RWPE1 (cell line): ENCODE results near the gene ZNF683.
A peak's percentile ranks its signal among the peaks of the same experiment; 100 is the strongest.
"Not testable (repeated sequence)": the region's sequence is repeated elsewhere in the genome, so short reads cannot be mapped to it uniquely, and the experiment has no call there.

Source experiments
- CTCF ChIA-PET: fragments of 350-600 bp; sonication (Branson Sonifier 250); formaldehyde crosslinking; extraction: SDS; loops from one replicate; lab custom pipeline; 2021; lab: Yijun Ruan, JAX
- POLR2A ChIA-PET: fragments of 400-600 bp; formaldehyde crosslinking; extraction: SDS; loops from one replicate; lab custom pipeline; 2020; ENCODE audit warnings: antibody characterized with exemption; ENCODE audit not compliant: low non-redundant PET; lab: Yijun Ruan, JAX
- DNase-seq: peaks from one replicate; pipeline ENCODE4 v3.0.0; 2012; ENCODE audit warnings: low spot score
- H3K27ac ChIP-seq: fragments of 450-650 bp; 2 replicates; pipeline ENCODE4 v1.5.1; 2017
- CTCF ChIP-seq: fragments of 450-650 bp; conservative IDR thresholded peaks from 2 replicates; pipeline ENCODE4 v1.5.1; 2017; ENCODE audit warnings: low read depth, mild to moderate bottlenecking

The ZNF683 gene

DNA sequence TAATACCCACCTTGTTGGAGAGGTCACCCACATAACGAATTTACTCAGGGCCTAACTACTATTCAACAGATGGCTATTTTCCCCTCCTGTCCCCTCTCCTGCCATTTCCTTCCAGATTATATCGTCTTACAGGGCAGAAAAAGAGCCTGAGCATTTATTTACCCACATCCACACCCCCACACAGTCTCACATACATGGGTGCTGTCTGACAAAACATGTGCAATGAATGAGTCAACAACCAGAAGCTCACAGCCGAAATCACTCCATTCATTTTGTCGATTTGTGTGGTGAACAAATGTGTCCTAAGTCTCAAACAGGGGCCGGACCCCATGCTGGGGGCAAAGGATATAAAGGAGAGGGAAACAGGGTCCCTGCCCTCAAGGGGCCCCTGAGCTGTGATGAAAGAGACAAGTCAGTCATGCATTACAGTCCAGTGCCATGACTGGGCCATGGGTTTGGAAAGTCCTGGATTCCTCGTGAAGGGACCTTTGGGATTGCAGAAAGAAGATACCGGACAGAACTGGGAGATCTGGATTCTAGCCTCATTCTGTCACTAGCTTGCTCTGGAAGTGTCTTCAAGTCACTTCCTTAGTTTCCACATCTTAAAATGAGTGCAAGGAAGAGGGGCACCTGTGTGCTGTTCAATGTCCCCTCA is 16.4 kb upstream of the ZNF683 start:
- ChIA-PET CTCF (interaction anchor here (0.6 to 1.8 kb wide), 3 partner anchors 18 to 28 kb away, joined by 6 to 10 read pairs (median 7); no protein-coding TSS in a partner anchor), POLR2A (no interaction called here)
- DNase-seq: peak; percentile 27
- no peak for TF ChIP-seq CTCF
- no peak overlapping the region for H3K27ac ChIP-seq

DNA sequence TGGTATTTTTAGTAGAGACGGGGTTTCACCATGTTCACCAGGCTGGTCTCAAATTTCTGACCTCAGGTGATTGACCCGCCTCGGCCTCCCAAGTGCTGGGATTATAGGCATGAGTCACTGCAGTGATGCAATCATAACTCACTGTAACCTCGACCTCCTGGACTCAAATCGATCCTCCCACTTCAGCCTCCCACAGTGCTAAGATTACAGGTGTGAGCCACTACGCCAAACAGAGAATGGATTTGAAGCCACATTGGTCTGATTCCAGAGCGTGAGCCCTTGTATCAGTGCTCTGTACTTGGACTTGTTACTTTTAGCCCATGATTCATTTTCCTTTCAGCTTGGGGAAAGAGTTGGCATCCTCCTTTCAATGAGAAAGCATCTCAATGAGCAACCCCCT is 14.9 kb upstream of the ZNF683 start:
- ChIA-PET CTCF (interaction anchor here (0.6 to 1.8 kb wide), 3 partner anchors 10 to 223 kb away, joined by 3 to 6 read pairs (median 4); no protein-coding TSS in a partner anchor), POLR2A (no interaction called here)
- peak overlapping the region; percentile 61 for H3K27ac ChIP-seq
- DNase-seq: no peak
- TF ChIP-seq CTCF: no peak

DNA sequence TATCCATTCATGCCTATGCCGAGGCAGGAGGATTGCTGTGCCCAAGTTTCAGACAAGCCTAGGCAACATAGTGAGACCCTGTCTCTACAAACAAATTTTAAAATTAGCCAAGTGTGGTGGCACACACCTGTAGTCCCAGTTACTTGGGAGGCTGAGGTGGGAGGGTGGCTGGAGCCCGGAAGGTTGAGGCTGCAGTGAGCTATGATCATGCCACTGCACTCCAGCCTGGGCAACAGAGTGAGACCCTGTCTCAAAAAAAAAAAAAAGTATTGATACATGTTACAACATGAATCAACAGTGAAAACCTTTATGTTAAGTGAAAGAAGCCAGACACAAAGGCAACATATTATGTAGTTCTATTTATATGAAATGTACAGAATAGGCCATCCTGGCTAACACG is 12.5 kb upstream of the ZNF683 start:
- POLR2A ChIA-PET, DNase-seq, H3K27ac ChIP-seq: not testable (repeated sequence)
- CTCF ChIA-PET: interaction anchor here (0.6 kb wide), 1 partner anchor 40 kb away, joined by 3 read pairs; no protein-coding TSS in a partner anchor

- ChIA-PET CTCF (no interaction called here), POLR2A (no interaction called here)
- TF ChIP-seq CTCF: no peak
- no peak overlapping the region for H3K27ac ChIP-seq
- no peak for DNase-seq
Measured at GRCh38 chr1:26384076-26384475, 11.5 kb upstream of the ZNF683 start.

DNA sequence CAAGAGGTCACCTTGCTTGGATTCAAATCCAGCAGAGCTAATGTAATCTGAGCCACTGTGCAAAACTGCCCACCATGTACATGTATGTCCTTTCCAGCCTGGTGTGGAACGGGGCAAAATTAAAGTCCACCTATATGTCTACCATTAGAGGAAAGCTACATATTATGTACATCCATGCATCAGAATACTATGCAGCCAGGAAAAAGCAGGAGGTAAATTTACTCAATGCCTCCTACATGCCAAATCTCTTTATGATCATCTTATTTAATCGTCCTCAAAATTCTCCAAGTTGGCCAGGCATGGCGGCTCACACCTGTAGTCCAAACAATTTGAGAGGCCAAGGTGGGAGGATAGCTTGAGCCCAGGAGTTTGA is 6.3 kb upstream of the ZNF683 start:
- DNase-seq: no peak
- ChIA-PET POLR2A (no interaction called here), CTCF (interaction anchor here (1.1 to 1.6 kb wide), 3 partner anchors 14 to 38 kb away, joined by 3 to 11 read pairs (median 7); no protein-coding TSS in a partner anchor)
- no peak for TF ChIP-seq CTCF
- H3K27ac ChIP-seq: peak overlapping the region; percentile 100

GRCh38 chr1:26378088-26378878 is 5.7 kb upstream of the ZNF683 start:
- ChIA-PET CTCF (interaction anchor here (0.6 to 1.6 kb wide), 7 partner anchors 9 to 94 kb away, joined by 3 to 11 read pairs (median 4); no protein-coding TSS in a partner anchor), POLR2A (no interaction called here)
- DNase-seq: peak; percentile 97
- peak overlapping the region; percentile 100 for H3K27ac ChIP-seq
- no peak for TF ChIP-seq CTCF
